ENCODE data around the gene GSKIP.

DNA sequence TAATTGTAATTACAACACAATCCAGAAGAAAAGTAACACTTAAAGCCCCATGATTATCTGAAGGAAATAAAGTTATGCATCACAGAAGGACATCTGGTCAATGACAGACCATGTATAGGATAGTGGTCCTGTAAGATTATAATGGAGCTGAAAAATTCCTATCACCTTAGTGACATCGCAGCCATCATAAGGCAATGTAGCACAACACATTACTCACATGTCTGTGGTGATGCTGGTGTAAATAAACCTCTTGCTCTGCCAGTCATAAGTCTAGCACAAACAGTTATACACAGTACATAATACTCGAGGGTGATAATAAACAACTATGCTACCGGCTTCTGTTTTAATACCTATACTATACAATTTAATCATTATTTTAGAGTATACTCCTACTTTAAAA lies 11.3 kb upstream of the GSKIP start:
- TF ChIP-seq, protein P1, sequence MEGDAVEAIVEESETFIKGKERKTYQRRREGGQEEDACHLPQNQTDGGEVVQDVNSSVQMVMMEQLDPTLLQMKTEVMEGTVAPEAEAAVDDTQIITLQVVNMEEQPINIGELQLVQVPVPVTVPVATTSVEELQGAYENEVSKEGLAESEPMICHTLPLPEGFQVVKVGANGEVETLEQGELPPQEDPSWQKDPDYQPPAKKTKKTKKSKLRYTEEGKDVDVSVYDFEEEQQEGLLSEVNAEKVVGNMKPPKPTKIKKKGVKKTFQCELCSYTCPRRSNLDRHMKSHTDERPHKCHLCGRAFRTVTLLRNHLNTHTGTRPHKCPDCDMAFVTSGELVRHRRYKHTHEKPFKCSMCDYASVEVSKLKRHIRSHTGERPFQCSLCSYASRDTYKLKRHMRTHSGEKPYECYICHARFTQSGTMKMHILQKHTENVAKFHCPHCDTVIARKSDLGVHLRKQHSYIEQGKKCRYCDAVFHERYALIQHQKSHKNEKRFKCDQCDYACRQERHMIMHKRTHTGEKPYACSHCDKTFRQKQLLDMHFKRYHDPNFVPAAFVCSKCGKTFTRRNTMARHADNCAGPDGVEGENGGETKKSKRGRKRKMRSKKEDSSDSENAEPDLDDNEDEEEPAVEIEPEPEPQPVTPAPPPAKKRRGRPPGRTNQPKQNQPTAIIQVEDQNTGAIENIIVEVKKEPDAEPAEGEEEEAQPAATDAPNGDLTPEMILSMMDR (IDR thresholded peaks at IDR 0.05), result no peak
- no peak for TF ChIP-seq POLR2A (IDR thresholded peaks at IDR 0.05)

Data from esophagus squamous epithelium (tissue), 4 donors.